Endodermal cell (in vitro differentiated cells): ENCODE data around the gene SPACA4. TPM values are rescaled to one million over a fixed set of nuclear protein-coding genes. Genes with fewer than 3 reads are reported as not detected.

Experiments
- DNase-seq: peaks from one replicate; pipeline ENCODE4 v3.0.0-alpha.2; 2017
- H3K27ac ChIP-seq: 2 replicates; pipeline ENCODE4 v1.5.1; 2013; ENCODE audit warnings: mild to moderate bottlenecking, low read depth, low read length, moderate library complexity
- H3K27me3 ChIP-seq: 2 replicates; pipeline ENCODE4 v1.6.1; 2013; ENCODE audit warnings: mild to moderate bottlenecking, low read length, moderate library complexity; ENCODE audit not compliant: insufficient read depth, control insufficient read depth, poor library complexity, severe bottlenecking
- H3K36me3 ChIP-seq: 2 replicates; pipeline ENCODE4 v1.7.0; 2013; ENCODE audit warnings: mild to moderate bottlenecking, low read length, moderate library complexity; ENCODE audit not compliant: control insufficient read depth, insufficient read depth
- H3K4me1 ChIP-seq: one replicate; pipeline ENCODE4 v1.7.0; 2013; ENCODE audit warnings: low read length; ENCODE audit not compliant: control insufficient read depth, insufficient read depth
- H3K4me3 ChIP-seq: 2 replicates; pipeline ENCODE4 v1.5.1; 2013; ENCODE audit warnings: mild to moderate bottlenecking, low read length, moderate library complexity
- H3K9ac ChIP-seq: 2 replicates; pipeline ENCODE4 v1.6.1; 2013; ENCODE audit warnings: mild to moderate bottlenecking, low read length, moderate library complexity; ENCODE audit not compliant: poor library complexity, severe bottlenecking; ENCODE audit errors: extremely low read depth
- H3K9me3 ChIP-seq: 2 replicates; pipeline ENCODE4 v1.6.1; 2013; ENCODE audit warnings: mild to moderate bottlenecking, low read length, moderate library complexity; ENCODE audit not compliant: control insufficient read depth
- H3K27ac Mint-ChIP-seq: 2 replicates; pipeline ENCODE4 v1.8.0; 2020; ENCODE audit warnings: mixed read lengths
- H3K27me3 Mint-ChIP-seq: 2 replicates; pipeline ENCODE4 v1.8.0; 2021; ENCODE audit warnings: mild to moderate bottlenecking, mixed read lengths; ENCODE audit not compliant: insufficient read depth
- H3K36me3 Mint-ChIP-seq: 2 replicates; pipeline ENCODE4 v1.8.0; 2020; ENCODE audit warnings: low read depth, mixed read lengths
- H3K4me1 Mint-ChIP-seq: 2 replicates; pipeline ENCODE4 v1.8.0; 2020; ENCODE audit warnings: mixed read lengths
- H3K4me3 Mint-ChIP-seq: 2 replicates; pipeline ENCODE4 v1.8.0; 2020; ENCODE audit warnings: mild to moderate bottlenecking, moderate library complexity, mixed read lengths
- H3K9me3 Mint-ChIP-seq: 2 replicates; pipeline ENCODE4 v1.8.0; 2020; ENCODE audit warnings: mild to moderate bottlenecking, mixed read lengths
- CTCF ChIP-seq: fragments of 200-600 bp; sonication (generic); conservative IDR thresholded peaks from 2 replicates; pipeline ENCODE4 v1.5.0; 2021; ENCODE audit warnings: antibody characterized with exemption, mild to moderate bottlenecking
- WGBS, 2 experiments: methylation state at CpG; one replicate each; pipeline versions ENCODE4 v1.1.5 to v1.1.7; 2013; ENCODE audit warnings: missing lambda C conversion rate in 2 of 2, mixed read lengths in 1 of 2; ENCODE audit not compliant: insufficient coverage in 1 of 2, insufficient read length in 1 of 2; 5-methylcytosine and 5-hydroxymethylcytosine counted together
- total RNA-seq, 2 donors: library from RNA; stranded (reverse); fragmentation: NEBNext Ultra II Directional in 1 of 2; extraction: Animal tissue kit (Norgen Biotek cat#: 25700) in 1 of 2; gene quantifications; 2 replicates in 1 of 2; 3 replicates in 1 of 2; pipeline ENCODE4 v1.2.1, GENCODE V29; 2021

The SPACA4 gene
- total RNA-seq, 2 donors from 2014 or later, result not detected

DNA sequence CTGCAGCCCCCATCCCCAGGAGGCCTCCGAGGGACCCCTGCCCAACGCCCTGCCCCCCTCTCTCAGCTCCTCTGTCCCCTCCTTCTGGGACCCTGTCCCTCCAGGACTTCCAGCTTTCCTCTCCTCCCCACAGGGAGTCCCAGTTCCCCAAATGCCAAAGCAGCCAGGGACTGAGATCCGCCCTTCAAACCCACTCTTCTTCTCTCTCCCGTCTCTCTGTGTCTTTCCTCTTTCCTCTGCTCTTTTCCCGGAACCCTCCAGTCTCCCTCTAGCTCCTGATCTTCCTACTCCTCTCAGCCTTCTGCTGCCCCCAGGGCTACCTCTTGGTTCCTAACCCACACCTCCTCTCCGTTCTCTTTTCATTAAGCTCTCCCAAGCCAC is 39.1 kb downstream of the SPACA4 start:
- Histone ChIP-seq H3K9ac (peak overlapping the region; percentile 40), H3K27ac (peak overlapping the region; percentile 58), H3K27me3 (no peaks in the 10 kb centered on the region), H3K4me1 (no peaks in the 10 kb centered on the region), H3K4me3 (peak overlapping the region; percentile 86), H3K36me3 (no peaks in the 10 kb centered on the region), H3K9me3 (no peaks in the 10 kb centered on the region)
- H3K36me3 Mint-ChIP-seq, result peaks cover 14% of the 10 kb centered on the region
- no peak for TF ChIP-seq CTCF
- DNase-seq, result peak; percentile 83
- H3K4me3 Mint-ChIP-seq, result peak overlapping the region; percentile 76
- peaks cover 7% of the 10 kb centered on the region for H3K4me1 Mint-ChIP-seq
- peak overlapping the region; percentile 87 for H3K27ac Mint-ChIP-seq
- H3K27me3 Mint-ChIP-seq, result peaks cover 8% of the 10 kb centered on the region
- WGBS, 2 experiments, result 0 to 1% methylated on average over 6 of the region's 6 CpGs
- H3K9me3 Mint-ChIP-seq, result no peaks in the 10 kb centered on the region

DNA sequence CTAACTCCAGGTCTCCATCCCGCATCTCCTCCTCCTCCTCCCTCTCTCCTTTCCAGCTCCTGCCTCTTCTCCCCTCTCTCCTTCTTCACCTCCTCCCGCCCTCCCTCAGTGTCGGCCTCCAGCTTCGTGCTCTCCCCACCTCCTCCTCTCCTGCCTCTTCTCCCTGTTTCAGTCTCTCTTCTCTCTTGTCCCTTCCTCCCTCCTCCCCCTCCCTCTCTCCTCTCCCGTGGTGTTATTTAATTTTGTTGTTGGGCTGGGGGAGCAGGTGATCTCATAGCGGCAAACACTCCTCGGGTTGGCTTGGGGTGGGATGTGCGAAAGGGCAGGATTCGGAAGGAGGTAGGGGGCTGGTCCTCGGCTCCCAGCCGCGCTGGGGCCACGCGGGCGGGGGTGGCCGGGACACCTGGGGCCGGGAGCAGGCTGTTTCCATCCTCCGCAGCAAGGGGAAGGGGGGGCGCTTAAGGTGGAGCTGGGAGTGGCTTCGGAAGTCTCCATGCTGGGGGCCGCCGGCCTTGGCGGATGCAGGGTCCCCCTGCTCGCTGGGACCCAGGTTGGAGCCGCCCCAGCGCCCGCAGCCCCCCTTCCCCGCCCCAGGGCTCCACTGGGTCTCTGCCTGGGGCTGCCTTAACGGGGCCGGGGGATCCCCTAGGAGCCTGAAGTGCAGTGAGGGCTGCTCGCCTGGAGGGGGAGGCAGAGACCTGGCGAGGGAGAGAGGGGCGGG is 39.6 kb downstream of the SPACA4 start, which contains the start of gene CA11:
TSS of gene CA11 (minus strand) at position 187 of the 721 bp plus-strand sequence. CDS start 555 bp downstream, outside the sequence.
- peaks cover 14% of the 10 kb centered on the region for H3K36me3 Mint-ChIP-seq
- TF ChIP-seq CTCF, result peak; percentile 93
- Histone ChIP-seq H3K4me1 (no peaks in the 10 kb centered on the region), H3K27me3 (no peaks in the 10 kb centered on the region), H3K9ac (peak within 1 kb of the TSS; percentile 40), H3K4me3 (peak within 1 kb of the TSS; percentile 86), H3K36me3 (no peaks in the 10 kb centered on the region), H3K27ac (peak within 1 kb of the TSS; percentile 58), H3K9me3 (no peaks in the 10 kb centered on the region)
- H3K27ac Mint-ChIP-seq, result peak within 1 kb of the TSS; percentile 87
- peaks cover 2% of the 10 kb centered on the region for H3K27me3 Mint-ChIP-seq
- H3K4me1 Mint-ChIP-seq, result peaks cover 7% of the 10 kb centered on the region
- H3K9me3 Mint-ChIP-seq, result peaks cover 3% of the 10 kb centered on the region
- peak within 1 kb of the TSS; percentile 76 for H3K4me3 Mint-ChIP-seq
- 0% methylated on average over 13 to 32 of the region's 33 CpGs for WGBS, 2 experiments
- DNase-seq, result peak; percentile 98

GRCh38 chr19:48646722-48647216 is 40.2 kb downstream of the SPACA4 start:
- Histone ChIP-seq H3K4me3 (no peak overlapping the region), H3K4me1 (no peaks in the 10 kb centered on the region), H3K9me3 (no peaks in the 10 kb centered on the region), H3K27ac (no peak overlapping the region), H3K9ac (no peak overlapping the region), H3K27me3 (no peaks in the 10 kb centered on the region), H3K36me3 (no peaks in the 10 kb centered on the region)
- no peak for DNase-seq
- 30 to 47% methylated on average over 3 to 8 of the region's 10 CpGs for WGBS, 2 experiments
- peaks cover 4% of the 10 kb centered on the region for H3K9me3 Mint-ChIP-seq
- H3K27ac Mint-ChIP-seq, result no peak overlapping the region
- no peaks in the 10 kb centered on the region for H3K27me3 Mint-ChIP-seq
- peaks cover 10% of the 10 kb centered on the region for H3K36me3 Mint-ChIP-seq
- TF ChIP-seq CTCF, result no peak
- peak overlapping the region; percentile 76 for H3K4me3 Mint-ChIP-seq
- peaks cover 7% of the 10 kb centered on the region for H3K4me1 Mint-ChIP-seq
